ENCODE measurements around the gene SLC46A3.
"Not testable (repeated sequence)": the region's sequence is repeated elsewhere in the genome, so short reads cannot be mapped to it uniquely, and the experiment has no call there.

The SLC46A3 gene

GRCh38 chr13:28729541-28729940 lies 10.8 kb upstream of the SLC46A3 start:
- DNase-seq: no peak

DNA sequence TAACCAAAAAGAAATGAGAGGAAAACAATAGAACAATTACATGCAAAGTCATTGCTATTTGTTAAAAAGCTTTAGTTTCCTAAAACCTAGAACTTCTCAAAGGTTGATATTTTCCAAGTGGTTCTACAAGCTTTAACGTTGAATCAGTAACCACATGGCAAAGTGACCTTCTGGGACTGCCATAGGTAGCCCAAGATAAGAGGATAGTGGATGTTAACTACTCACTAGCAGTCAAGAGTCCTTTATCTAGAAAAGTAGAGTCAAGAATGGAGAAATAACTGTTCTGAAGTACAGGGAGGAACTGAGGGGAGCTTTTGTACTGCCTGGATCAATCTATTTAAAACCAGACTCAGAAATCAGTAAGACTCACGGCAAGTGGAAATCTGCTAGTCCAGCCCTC lies 9.9 kb upstream of the SLC46A3 start:
- no peak for DNase-seq

DNA sequence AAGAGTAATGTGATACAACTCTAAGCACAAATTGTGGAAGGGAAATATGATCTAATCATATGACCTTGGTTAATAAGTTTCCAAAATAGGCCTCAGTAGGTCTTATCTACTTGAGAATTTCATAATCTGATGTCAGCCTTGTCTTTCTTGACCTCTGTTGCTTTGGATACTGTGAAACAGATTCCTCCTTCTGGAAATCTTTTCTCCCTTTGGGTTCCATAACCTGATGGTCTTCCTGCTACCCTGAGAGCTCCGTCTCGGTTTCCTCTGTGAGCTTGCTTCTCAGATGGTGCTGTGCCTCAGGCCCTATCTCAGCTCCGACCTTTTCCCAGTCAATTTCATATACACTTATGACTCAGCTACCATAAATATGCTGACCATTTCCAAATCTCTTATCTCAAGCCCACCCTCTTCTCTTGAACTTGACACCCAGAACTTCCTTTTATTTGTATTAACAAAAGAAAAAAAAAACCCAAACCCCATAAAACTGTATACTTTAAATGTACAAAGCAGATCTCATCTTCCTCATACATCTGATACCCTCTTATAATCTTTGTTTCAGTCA lies 6.4 kb upstream of the SLC46A3 start:
- DNase-seq: no peak

- no peak for DNase-seq
Measured at GRCh38 chr13:28723806-28724205, 5.0 kb upstream of the SLC46A3 start.

- DNase-seq: no peak
Measured at GRCh38 chr13:28719227-28720055, 671 bp upstream of the SLC46A3 start.

DNA sequence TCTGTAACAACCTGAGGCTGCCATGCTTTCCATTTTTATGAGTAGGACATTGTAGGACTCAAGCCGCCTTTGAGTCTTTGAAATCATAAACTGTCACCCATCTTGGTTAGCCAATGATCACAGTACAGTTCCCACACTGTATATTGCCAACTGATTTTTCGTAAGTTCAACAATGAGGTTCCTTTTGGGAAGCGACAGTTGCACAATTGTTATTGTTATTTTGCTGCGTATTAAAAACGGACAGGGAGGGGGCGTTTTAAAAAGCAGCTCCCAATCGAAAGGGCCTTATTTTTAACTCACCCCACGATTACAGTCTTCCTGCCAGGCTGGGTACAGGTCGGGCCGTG lies 601 bp downstream of the SLC46A3 start:
- peak in 1 of 2 experiments; percentile 70 for DNase-seq

GRCh38 chr13:28717170-28717569 lies 1.6 kb downstream of the SLC46A3 start:
- no peak for DNase-seq

GRCh38 chr13:28716511-28716910 lies 2.3 kb downstream of the SLC46A3 start:
- no peak for DNase-seq

GRCh38 chr13:28714651-28715050 lies 4.1 kb downstream of the SLC46A3 start:
- no peak for DNase-seq

- DNase-seq: no peak
Measured at GRCh38 chr13:28710161-28710560, 8.6 kb downstream of the SLC46A3 start.

DNA sequence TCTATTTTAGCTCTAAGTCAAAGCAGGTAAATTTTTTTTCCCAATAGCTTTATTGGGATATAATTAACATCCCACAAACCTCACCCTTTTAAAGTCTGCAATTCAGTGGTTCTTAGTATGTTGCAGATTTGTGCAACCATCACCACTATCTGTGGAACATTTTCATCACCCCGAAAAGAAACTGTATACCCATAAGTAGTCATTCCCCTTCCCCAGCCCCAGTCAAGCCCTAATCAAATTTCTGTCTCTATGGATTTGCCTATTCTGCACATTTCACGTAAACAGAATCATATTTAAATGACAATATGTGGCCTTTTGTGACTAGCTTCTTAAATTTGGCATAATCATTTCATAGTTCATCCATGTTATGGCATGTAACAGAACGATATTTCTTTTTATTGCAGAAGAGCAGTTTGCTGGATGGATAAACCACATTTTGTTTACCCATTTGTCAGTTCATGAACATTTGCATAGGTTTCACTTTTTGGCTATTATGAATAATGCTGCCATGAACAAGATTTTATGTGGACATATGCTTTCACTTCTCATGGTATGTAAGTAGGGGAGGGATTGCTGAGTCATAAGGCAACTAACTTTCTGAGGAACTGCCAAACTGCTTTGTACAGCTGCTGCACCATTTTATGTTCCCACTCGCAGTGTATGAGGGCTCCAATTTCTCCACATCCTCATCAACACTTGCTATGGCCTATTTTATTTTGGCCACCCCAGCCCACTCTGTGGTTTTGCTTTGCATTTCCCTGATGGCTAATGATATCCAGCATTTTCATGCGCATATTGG lies 10.9 kb downstream of the SLC46A3 start:
- DNase-seq: no peak

DNA sequence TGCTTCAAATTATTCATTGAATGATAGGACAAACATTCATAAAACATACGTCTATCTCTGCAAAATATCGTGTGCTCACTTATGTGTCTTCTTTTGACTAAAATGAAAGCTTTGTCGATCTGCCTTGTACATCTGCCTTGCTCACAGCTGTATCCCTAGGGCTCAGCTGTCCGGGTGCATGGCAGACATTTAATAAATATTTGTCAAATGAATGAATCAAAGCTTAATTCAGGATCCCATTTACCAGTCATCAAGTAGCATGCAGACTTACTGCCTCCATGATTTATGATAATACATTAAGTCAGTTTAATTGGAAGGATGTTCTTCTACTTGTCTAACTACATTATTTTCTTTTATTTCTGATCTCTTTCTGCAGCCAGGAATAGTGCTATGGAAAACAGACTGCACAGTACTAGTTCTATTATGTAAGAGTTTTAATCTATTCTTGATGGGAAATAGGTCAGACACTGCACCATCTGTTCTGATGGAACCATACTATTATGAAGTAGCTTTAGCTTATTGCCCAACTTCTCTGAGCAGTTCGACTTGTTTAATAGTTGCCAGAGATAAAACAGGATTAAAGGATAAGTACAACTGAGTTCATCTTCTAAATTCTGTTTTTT lies 13.2 kb downstream of the SLC46A3 start:
- DNase-seq: peak; percentile 33 to 84

GRCh38 chr13:28704919-28705318 lies 13.9 kb downstream of the SLC46A3 start:
- no peak for DNase-seq

DNA sequence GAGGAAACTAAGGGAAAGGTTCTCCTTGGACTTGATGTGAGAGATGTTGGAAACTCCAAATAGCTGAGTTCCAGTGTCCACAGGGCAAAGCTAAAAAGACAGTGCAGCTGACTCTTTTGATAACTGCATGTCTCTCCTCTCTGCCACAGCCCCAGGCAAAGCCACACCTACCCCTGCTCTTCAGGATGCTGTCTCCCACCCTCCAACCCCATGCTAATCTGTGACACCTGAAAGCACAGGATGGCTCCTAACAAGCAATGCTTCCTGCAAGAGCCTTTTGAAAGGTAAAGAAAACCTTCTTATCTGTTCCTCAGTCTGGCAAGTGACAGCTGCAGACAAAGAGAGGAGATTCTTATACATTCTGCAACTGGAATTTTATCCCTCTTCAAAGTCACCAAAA lies 14.5 kb downstream of the SLC46A3 start:
- no peak for DNase-seq

GRCh38 chr13:28699246-28699645 lies 19.5 kb downstream of the SLC46A3 start:
- DNase-seq: no peak

- no peak for DNase-seq
Measured at GRCh38 chr13:28697441-28697840, 21.3 kb downstream of the SLC46A3 start.

GRCh38 chr13:28693605-28694491 lies 24.9 kb downstream of the SLC46A3 start:
- DNase-seq: not testable (repeated sequence)

DNA sequence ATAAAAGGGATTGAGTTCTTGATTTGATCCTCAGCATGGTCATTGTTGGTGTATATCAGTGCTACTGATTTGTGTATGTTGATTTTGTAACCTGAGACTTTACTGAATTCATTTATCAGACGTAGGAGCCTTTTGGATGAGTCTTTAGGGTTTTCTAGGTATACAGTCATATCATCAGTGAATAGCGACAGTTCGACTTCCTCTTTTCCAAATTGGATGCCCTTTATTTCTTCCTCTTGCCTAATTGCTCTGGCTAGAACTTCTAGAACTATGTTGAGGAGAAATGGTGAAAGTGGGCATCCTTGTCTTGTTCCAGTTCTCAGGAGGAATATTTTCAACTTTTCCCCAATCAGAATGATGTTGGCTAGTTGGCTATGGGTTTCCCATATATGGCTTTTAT lies 32.9 kb downstream of the SLC46A3 start:
- DNase-seq: no peak

- no peak for DNase-seq
Measured at GRCh38 chr13:28685114-28685513, 33.7 kb downstream of the SLC46A3 start.

DNA sequence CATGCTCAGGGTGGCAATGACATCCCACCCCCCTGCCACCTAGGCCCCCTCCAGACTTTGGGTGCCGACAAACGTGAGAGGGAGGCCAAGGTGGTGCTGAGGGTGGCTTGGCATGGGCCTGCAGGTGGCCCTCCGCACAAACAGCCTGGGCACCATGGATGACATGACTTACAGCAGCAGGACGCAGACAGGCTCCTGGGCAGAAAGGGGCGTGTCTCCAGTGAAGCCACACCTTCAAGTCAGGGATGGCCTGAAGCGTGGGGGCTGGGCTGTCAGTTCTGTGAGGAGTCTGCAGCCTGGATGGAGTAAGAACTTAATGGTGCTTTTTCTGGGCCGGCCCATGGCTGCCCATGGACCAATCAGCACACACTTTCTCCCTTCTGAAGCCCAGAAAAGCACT lies 34.5 kb downstream of the SLC46A3 start:
- no peak for DNase-seq

- DNase-seq: not testable (repeated sequence)
Measured at GRCh38 chr13:28683169-28683568, 35.6 kb downstream of the SLC46A3 start.

- DNase-seq: no peak
Measured at GRCh38 chr13:28680541-28680940, 38.2 kb downstream of the SLC46A3 start.
